HG03095 (cell line): Measurements from ENCODE around the gene ZRSR2.

Experiments
- ATAC-seq: cut with Tn5 transposase; IDR thresholded peaks from one replicate; pipeline ENCODE4 v1.9.1; 2021; ENCODE audit warnings: moderate library complexity; ENCODE audit not compliant: unreplicated experiment

The ZRSR2 gene

DNA sequence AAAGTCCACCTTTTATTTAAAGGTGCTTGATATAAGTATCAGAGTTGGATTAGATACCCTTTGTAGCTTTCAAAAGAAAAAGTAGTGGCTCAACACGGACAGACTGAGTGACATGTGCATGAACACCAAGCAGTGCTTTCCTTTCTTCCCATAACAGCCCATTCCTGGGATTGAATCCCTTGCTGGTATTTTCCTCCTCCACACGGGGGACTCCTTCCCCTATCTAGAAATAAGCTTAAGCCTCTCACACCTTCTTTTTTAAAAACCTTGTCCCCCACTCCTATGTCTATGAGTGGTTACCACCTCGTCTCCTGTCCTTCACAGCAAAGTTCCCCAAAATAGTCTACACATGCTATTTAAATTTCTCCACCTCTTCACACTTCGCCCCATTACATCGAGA, 59.3 kb downstream of the ZRSR2 start:
- no peak for ATAC-seq

- ATAC-seq, result no peak
These were observed 63.3 kb downstream of the ZRSR2 start for GRCh38 chrX:15853586-15854079.

DNA sequence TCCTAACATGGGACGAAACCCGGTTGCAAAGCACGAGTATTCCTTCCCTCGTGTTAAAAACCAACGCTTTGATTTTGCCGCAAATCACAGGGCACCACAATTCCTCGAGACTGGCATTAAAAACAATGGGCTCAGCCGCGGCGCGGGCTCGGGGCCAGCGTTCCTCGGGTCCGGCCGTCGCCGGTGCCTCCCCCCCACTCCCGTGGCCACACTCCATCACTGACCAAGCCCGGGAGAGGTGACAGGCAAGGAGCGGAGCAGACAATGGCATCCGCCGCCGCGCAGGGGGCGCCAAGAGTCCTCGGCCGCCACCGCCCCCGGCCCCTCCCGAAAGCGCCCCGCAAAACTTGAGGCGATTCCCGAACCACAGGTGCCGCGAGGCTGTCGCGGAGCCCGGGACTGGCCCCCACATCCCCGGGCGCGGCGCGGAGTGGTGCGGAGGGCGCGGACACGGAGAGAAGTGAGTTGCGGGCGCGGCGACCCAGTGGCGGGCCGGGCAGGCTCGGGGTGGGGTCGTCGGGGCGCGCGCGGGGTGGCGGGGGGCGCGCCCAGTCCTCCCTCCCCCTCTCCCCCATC, 63.9 kb downstream of the ZRSR2 start:
- ATAC-seq, result peak; percentile 38

DNA sequence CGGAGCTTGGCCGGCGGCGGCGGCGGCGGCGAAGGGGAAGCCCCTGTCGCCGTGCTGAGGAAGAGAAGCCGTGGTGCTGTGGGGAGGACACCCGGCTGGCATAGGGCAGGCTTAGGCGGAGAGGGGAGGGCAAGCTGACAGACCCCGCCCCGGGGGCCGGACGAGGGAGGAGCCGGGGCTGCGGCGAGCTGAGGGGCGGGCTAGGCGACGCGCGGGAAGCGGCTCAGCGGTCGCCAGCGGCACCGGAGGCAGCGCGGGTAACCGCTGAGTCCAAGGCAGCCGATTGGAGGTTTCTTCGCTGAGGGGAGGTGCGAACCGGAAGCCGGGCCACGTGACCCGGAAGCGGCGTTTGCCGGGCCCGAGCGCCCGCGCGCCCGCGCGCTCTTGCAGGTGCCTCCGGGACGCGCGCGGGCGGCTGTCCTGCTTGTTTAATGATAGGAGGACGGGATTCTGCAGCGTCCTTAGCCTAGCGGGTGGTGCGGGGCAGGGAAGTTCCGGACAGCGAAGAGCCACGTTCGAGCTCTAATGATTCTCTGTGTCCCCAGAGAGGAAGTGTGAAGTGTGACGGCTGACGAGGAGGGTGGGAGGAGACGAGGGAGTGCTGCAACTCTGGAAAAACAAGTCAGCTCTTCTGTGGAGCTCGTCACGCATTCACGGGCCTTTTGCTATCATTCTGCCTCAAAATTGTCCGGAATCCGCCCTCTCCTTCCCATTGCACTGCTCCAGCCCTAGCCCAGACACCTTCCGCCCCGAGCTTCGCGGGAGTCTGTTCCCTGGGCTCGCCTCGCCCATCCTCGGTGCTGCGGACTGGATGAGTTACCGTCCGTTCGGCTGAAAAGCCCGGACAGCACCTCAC, 64.7 kb downstream of the ZRSR2 start, which contains the start of gene AP1S2:
Gene AP1S2 (minus strand): TSS at position 102 of the 856 bp plus-strand sequence. CDS start 2,289 bp downstream, outside the sequence.
- ATAC-seq, result peak; percentile 92

DNA sequence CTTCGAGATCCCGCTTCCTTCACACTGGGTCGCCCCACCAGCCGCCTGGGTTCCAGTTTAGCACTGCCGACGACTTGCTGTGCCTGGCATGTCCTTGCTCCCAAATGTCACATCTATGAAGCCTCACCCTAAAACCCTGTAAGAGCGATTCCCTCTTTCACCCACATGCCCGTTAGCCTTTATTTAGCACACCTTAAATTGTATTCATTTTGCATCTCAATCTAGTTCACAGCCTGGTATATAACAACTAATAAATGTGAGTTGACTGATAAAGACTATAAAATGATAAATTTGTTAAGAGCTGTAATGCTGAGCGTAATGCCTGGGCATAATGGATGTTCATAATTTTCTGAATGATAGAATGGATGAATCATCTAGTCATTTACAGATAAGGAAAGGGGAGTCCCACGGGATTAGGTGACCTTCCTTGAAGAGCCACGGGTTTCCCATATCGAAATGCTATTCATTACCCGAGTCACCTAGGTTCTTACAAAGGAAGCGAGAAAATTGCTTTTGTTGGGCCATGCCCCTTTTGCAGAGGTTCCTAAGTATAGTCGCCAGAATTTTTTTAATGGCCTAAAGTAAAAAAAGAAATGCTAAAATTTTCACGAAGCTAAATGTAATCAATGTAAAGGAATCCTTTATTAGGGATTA, 65.4 kb downstream of the ZRSR2 start:
- no peak for ATAC-seq

GRCh38 chrX:15856222-15856587, 65.9 kb downstream of the ZRSR2 start:
- ATAC-seq, result no peak

DNA sequence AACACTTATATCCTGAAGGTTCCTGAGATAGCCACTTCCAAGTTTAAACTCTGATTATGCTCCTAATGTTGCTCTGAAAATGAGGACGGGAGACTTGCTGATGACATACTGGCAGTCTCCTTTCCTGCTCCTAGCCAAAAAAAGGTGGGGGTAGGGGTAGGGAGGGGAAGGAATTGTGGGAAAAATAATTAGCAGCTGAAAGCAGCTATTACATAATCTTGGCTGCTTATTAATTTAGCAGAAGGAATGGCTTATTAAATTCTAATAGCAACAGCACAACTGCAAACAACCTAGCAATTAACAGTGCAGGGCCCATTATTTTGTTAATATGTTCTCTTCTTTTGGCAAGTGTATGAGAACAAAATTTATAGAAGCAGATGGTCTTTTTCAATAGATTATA, 66.4 kb downstream of the ZRSR2 start:
- no peak for ATAC-seq

GRCh38 chrX:15858051-15858450, 67.8 kb downstream of the ZRSR2 start:
- ATAC-seq, result no peak

DNA sequence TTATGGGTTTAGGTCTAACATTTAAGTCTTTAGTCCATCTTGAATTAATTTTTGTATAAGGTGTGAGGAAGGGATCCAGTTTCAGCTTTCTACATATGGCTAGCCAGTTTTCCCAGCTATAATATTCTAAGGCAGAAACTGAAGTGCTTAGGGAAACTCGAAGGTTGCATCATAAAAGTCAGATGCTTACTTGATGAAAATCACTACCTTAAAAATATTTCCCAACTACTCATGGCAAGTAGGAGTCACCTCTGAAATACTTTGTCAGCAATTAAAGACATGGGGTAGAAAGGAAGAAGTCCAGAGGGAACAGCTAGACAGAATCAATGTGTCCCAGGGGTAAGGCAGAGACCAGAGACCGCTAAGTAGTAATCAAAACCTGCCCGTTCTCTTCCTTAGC, 70.6 kb downstream of the ZRSR2 start:
- ATAC-seq, result no peak

- ATAC-seq, result no peak
These were observed 73.7 kb downstream of the ZRSR2 start for GRCh38 chrX:15864023-15864422.

DNA sequence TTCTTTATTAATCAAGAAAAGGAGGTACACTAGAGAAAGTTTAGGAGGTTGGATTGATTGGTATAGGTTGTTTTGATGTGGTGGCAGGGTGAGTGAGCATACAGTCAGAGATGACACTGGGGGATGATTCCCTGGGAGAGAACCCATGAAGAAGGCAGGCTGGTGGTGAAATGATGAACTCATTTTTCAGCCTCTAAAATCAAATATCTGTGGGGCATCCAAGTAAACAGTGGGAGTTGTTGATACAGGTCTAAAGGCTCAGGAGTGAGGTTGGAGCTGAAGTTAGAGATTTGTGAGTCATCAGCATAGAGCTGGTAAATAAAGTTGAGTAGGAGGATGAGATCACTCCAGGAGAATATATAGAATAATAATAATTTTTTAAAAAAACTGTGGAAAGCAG, 74.3 kb downstream of the ZRSR2 start:
- ATAC-seq, result no peak

DNA sequence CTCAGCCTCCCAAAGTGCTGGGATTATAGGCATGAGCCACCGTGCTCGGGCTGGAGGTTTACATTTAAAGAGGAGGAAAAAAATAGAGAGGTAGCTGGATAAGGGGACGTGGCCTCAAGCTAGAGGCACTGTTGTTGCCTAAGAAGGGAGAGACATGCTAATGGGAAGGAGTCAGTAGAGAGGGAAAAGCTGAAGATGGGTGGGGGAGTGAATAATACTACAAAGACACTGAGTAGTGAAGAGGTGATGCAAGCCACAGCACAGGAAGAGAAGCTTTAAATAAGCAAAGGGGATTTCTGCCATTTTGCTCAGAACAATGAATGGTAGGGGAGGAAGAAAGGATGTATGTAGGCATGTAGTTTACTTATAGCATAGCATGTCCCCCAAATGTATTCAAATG, 75.9 kb downstream of the ZRSR2 start:
- no peak for ATAC-seq

DNA sequence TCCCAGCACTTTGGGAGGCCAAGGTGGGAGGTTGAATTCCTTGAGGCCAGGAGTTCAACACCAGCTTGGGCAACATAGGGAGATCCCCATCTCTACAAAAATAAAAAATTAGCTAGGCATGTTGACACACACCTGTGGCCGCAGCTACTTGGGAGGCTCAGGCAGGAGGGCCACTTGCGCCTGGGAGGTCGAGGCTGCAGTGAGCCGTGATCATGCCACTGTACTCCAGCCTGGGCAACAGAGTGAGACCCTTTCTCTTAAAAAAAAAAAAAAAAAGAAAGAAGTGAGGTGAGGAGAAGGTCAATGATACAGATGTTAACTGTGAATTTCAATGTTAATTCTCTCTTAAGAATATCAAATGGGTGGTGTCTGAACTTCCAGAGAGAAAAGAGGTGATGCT, 79.4 kb downstream of the ZRSR2 start:
- no peak for ATAC-seq

- ATAC-seq, result no peak
These were observed 80.0 kb downstream of the ZRSR2 start for GRCh38 chrX:15870310-15870709.
